ENCODE results near the gene REEP5. TPM values are rescaled to one million over a fixed set of nuclear protein-coding genes. Genes with fewer than 3 reads are reported as not detected.

REEP5 gene
- total and polyA plus RNA-seq, 2 of the 13 experiments (the other 11 are each of a cell fraction or from before 2014, with no cell fraction given): 49.4 to 239 TPM

- 0 out of 2 replicates have a peak, but pooled peaks have one; percentile 1 for TF ChIP-seq ZIK1 (CRISPR knock-in tag; IDR thresholded peaks at IDR 0.05; ENCODE audit: borderline replicate concordance, low read depth)
- no peak for TF ChIP-seq ZNF572 (CRISPR knock-in tag; IDR thresholded peaks at IDR 0.05)
- no peak for TF ChIP-seq FOXA1 (IDR thresholded peaks at IDR 0.05)
- TF ChIP-seq FOXA1 (CRISPR knock-in tag; IDR thresholded peaks at IDR 0.05): no peak
- TF ChIP-seq FOXK2 (IDR thresholded peaks at IDR 0.05): no peak
- TF ChIP-seq, protein P1, sequence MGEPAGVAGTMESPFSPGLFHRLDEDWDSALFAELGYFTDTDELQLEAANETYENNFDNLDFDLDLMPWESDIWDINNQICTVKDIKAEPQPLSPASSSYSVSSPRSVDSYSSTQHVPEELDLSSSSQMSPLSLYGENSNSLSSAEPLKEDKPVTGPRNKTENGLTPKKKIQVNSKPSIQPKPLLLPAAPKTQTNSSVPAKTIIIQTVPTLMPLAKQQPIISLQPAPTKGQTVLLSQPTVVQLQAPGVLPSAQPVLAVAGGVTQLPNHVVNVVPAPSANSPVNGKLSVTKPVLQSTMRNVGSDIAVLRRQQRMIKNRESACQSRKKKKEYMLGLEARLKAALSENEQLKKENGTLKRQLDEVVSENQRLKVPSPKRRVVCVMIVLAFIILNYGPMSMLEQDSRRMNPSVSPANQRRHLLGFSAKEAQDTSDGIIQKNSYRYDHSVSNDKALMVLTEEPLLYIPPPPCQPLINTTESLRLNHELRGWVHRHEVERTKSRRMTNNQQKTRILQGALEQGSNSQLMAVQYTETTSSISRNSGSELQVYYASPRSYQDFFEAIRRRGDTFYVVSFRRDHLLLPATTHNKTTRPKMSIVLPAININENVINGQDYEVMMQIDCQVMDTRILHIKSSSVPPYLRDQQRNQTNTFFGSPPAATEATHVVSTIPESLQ (CRISPR knock-in tag; conservative IDR thresholded peaks at IDR 0.05): no peak
- TF ChIP-seq MAF1 (CRISPR knock-in tag; IDR thresholded peaks at IDR 0.05; ENCODE audit: borderline replicate concordance): no peak
- TF ChIP-seq ZBTB37 (CRISPR knock-in tag; IDR thresholded peaks at IDR 0.05): no peak
- no peak for TF ChIP-seq RELA (CRISPR knock-in tag; IDR thresholded peaks at IDR 0.05)
- no peak for TF ChIP-seq ZBTB1 (CRISPR knock-in tag; IDR thresholded peaks at IDR 0.05; ENCODE audit: borderline replicate concordance)
- TF ChIP-seq RBAK (CRISPR knock-in tag; IDR thresholded peaks at IDR 0.05): no peak
- no peak for TF ChIP-seq GATA4 (IDR thresholded peaks at IDR 0.05; ENCODE audit: borderline replicate concordance, low read depth)
- no peak for TF ChIP-seq FIP1L1 (IDR thresholded peaks at IDR 0.05; ENCODE audit: borderline replicate concordance, insufficient read depth, low read depth, low read length)
- TF ChIP-seq, protein P2, sequence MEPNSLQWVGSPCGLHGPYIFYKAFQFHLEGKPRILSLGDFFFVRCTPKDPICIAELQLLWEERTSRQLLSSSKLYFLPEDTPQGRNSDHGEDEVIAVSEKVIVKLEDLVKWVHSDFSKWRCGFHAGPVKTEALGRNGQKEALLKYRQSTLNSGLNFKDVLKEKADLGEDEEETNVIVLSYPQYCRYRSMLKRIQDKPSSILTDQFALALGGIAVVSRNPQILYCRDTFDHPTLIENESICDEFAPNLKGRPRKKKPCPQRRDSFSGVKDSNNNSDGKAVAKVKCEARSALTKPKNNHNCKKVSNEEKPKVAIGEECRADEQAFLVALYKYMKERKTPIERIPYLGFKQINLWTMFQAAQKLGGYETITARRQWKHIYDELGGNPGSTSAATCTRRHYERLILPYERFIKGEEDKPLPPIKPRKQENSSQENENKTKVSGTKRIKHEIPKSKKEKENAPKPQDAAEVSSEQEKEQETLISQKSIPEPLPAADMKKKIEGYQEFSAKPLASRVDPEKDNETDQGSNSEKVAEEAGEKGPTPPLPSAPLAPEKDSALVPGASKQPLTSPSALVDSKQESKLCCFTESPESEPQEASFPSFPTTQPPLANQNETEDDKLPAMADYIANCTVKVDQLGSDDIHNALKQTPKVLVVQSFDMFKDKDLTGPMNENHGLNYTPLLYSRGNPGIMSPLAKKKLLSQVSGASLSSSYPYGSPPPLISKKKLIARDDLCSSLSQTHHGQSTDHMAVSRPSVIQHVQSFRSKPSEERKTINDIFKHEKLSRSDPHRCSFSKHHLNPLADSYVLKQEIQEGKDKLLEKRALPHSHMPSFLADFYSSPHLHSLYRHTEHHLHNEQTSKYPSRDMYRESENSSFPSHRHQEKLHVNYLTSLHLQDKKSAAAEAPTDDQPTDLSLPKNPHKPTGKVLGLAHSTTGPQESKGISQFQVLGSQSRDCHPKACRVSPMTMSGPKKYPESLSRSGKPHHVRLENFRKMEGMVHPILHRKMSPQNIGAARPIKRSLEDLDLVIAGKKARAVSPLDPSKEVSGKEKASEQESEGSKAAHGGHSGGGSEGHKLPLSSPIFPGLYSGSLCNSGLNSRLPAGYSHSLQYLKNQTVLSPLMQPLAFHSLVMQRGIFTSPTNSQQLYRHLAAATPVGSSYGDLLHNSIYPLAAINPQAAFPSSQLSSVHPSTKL (CRISPR knock-in tag; IDR thresholded peaks at IDR 0.05): no peak; the same call in 1 of the 2 replicates
- no peak for TF ChIP-seq BORCS8-MEF2B (CRISPR knock-in tag; IDR thresholded peaks at IDR 0.05)
- TF ChIP-seq ZNF451 (CRISPR knock-in tag; IDR thresholded peaks at IDR 0.05): no peak; the same call in none of the 2 replicates
- TF ChIP-seq HNRNPK (IDR thresholded peaks at IDR 0.05; ENCODE audit: low read depth, low read length, poor library complexity, severe bottlenecking): peak; percentile 41
- TF ChIP-seq SIX4 (CRISPR knock-in tag; IDR thresholded peaks at IDR 0.05): no peak
- TF ChIP-seq CSRNP2 (CRISPR knock-in tag; conservative IDR thresholded peaks at IDR 0.05; ENCODE audit: low read depth): no peak
- no peak; the same call in 1 of the 2 replicates for TF ChIP-seq ZNF773 (CRISPR knock-in tag; IDR thresholded peaks at IDR 0.05; ENCODE audit: borderline replicate concordance)
These were observed 798 bp downstream of the REEP5 start (continued) for GRCh38 chr5:112921026-112921832.
